Mesendoderm (in vitro differentiated cells): ENCODE results near the gene RASL10A.

Experiments used
- DNase-seq: peaks from one replicate; pipeline ENCODE4 v3.0.0; 2013
- H2AK5ac ChIP-seq: 2 replicates; pipeline ENCODE4 v1.6.1; 2013; ENCODE audit warnings: low read length, inconsistent platforms
- H2BK120ac ChIP-seq: 2 replicates; pipeline ENCODE4 v1.6.1; 2013; ENCODE audit warnings: low read depth, mild to moderate bottlenecking, low read length, moderate library complexity, mixed read lengths
- H2BK15ac ChIP-seq: replicated peaks from 2 replicates; pipeline ENCODE4 v1.6.1; 2013; ENCODE audit warnings: low read depth, mild to moderate bottlenecking, moderate library complexity
- H2BK5ac ChIP-seq: 2 replicates; pipeline ENCODE4 v1.6.1; 2013; ENCODE audit warnings: low read length, inconsistent platforms
- H3K18ac ChIP-seq: 2 replicates; pipeline ENCODE4 v1.6.1; 2013; ENCODE audit warnings: mild to moderate bottlenecking, low read length, mixed read lengths
- H3K23ac ChIP-seq: one replicate; pipeline ENCODE4 v1.6.1; 2013; ENCODE audit warnings: low read length
- H3K27ac ChIP-seq: 2 replicates; pipeline ENCODE4 v1.5.1; 2013; ENCODE audit warnings: low read depth, mild to moderate bottlenecking, inconsistent platforms, low read length, moderate library complexity
- H3K27me3 ChIP-seq: 2 replicates; pipeline ENCODE4 v1.6.1; 2013; ENCODE audit warnings: low read length, control low read depth, mild to moderate bottlenecking, inconsistent platforms; ENCODE audit not compliant: insufficient read depth, poor library complexity
- H3K36me3 ChIP-seq: 2 replicates; pipeline ENCODE4 v1.6.1; 2013; ENCODE audit warnings: low read length, inconsistent platforms; ENCODE audit not compliant: control insufficient read depth, insufficient read depth
- H3K4ac ChIP-seq: one replicate; pipeline ENCODE4 v1.6.1; 2013; ENCODE audit warnings: low read depth, mild to moderate bottlenecking, low read length, moderate library complexity
- H3K4me1 ChIP-seq: 2 replicates; pipeline ENCODE4 v1.6.1; 2013; ENCODE audit warnings: low read depth, low read length, inconsistent platforms; ENCODE audit not compliant: control insufficient read depth
- H3K4me2 ChIP-seq: 2 replicates; pipeline ENCODE4 v1.6.1; 2013; ENCODE audit warnings: low read length
- H3K4me3 ChIP-seq: 2 replicates; pipeline ENCODE4 v1.5.1; 2013; ENCODE audit warnings: mild to moderate bottlenecking, low read length
- H3K56ac ChIP-seq: one replicate; pipeline ENCODE4 v1.6.1; 2013; ENCODE audit warnings: low read length
- H3K79me1 ChIP-seq: 2 replicates; pipeline ENCODE4 v1.6.1; 2013; ENCODE audit warnings: low read length, inconsistent platforms
- H3K79me2 ChIP-seq: 2 replicates; pipeline ENCODE4 v1.6.1; 2013; ENCODE audit warnings: mild to moderate bottlenecking, low read length; ENCODE audit not compliant: control insufficient read depth, insufficient read depth
- H3K9ac ChIP-seq: 2 replicates; pipeline ENCODE4 v1.6.1; 2013; ENCODE audit warnings: low read length, inconsistent platforms
- H4K5ac ChIP-seq: one replicate; pipeline ENCODE4 v1.6.1; 2013; ENCODE audit warnings: low read length
- H4K8ac ChIP-seq: one replicate; pipeline ENCODE4 v1.6.1; 2013; ENCODE audit warnings: low read depth, mild to moderate bottlenecking, control low read depth, low read length, moderate library complexity
- WGBS: extraction: QIAGEN DNeasy Blood & Tissue Kit; methylation state at CpG from one replicate; pipeline ENCODE4 v1.1.7; 2013; ENCODE audit warnings: low lambda C conversion rate, missing lambda C conversion rate; ENCODE audit not compliant: insufficient coverage; ENCODE audit errors: extremely low coverage; 5-methylcytosine and 5-hydroxymethylcytosine counted together

The RASL10A gene

GRCh38 chr22:29328566-29329500 is 13.3 kb upstream of the RASL10A start:
- Histone ChIP-seq H4K5ac (no peak overlapping the region), H2BK5ac (no peak overlapping the region), H3K4me2 (no peak overlapping the region), H2AK5ac (no peak overlapping the region), H3K79me2 (no peaks in the 10 kb centered on the region), H3K27me3 (no peaks in the 10 kb centered on the region), H3K27ac (no peak overlapping the region), H3K23ac (no peak overlapping the region), H3K4me3 (no peak overlapping the region), H2BK120ac (no peak overlapping the region), H3K56ac (no peak overlapping the region), H4K8ac (no peak overlapping the region), H3K18ac (no peak overlapping the region), H3K9ac (no peak overlapping the region), H3K36me3 (peaks cover 2% of the 10 kb centered on the region), H2BK15ac (no peak overlapping the region), H3K79me1 (no peaks in the 10 kb centered on the region), H3K4me1 (peaks cover 2% of the 10 kb centered on the region), H3K4ac (no peak overlapping the region)
- no CpG with 5 or more reads among the region's 34 CpGs for WGBS
- no peak for DNase-seq

DNA sequence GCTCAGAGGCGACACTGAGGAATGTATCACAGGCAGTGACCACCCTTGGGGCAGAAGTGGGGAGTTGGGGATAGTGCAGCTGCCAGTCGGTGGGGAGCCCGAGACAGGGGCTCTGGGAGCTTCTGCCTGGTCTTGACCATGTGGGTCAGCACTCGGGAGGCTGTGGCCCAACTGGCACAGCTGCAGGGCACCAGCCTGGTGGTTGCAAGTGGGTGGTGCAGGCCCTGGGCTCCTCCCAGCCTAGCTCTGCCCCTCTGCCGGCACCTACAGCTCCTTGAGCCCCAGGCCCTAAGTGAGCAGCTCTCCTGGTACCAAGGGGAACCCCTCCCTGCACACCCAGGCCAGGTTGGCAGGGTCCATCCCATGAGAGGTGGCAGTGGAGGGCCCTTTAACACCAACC is 12.6 kb upstream of the RASL10A start:
- WGBS: no CpG with 5 or more reads among the region's 5 CpGs
- peaks cover 2% of the 10 kb centered on the region for H3K36me3 ChIP-seq
- H3K79me2 ChIP-seq: no peaks in the 10 kb centered on the region
- DNase-seq: no peak
- H3K4me3 ChIP-seq: no peak overlapping the region
- no peak overlapping the region for H2BK15ac ChIP-seq
- peaks cover 2% of the 10 kb centered on the region for H3K4me1 ChIP-seq
- H4K5ac ChIP-seq: no peak overlapping the region
- H3K27me3 ChIP-seq: no peaks in the 10 kb centered on the region
- no peak overlapping the region for H2BK5ac ChIP-seq
- no peak overlapping the region for H3K27ac ChIP-seq
- H3K23ac ChIP-seq: no peak overlapping the region
- no peak overlapping the region for H3K18ac ChIP-seq
- no peak overlapping the region for H3K4me2 ChIP-seq
- no peak overlapping the region for H3K4ac ChIP-seq
- no peak overlapping the region for H4K8ac ChIP-seq
- no peaks in the 10 kb centered on the region for H3K79me1 ChIP-seq
- no peak overlapping the region for H2AK5ac ChIP-seq
- H3K9ac ChIP-seq: no peak overlapping the region
- H3K56ac ChIP-seq: no peak overlapping the region
- no peak overlapping the region for H2BK120ac ChIP-seq

DNA sequence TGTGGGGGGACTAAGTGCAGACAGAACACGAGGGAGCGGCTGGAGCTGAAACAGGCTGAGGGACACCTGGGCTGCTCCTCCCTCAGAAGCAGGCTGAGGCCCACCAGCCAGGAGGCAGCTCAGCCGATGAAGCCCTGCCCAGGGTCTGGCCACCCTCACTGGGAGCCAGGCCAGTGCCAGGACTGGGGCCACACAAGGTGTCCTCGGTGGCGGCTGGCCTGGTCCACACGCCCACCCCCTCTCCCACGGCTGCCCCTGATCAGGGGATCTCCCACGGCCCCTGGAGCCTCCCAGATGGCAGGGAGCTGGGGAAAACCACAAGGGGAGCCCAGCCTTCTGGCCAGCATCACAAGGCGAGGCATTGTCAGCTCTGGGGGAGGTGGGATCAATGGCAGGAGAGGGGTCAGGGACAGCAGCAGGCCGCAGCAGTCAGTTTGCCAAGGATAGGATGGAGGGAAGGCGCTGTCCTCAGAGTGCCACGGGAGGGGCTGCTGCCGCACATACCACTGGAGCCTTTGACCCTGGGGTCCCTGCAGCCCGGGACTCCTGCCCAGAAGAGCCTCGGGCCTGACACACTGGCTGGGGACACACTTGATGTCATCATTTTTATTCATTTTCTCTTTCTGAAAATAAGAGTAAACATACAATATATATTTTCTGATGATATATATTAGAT is 11.7 kb upstream of the RASL10A start:
- H3K4ac ChIP-seq: no peak overlapping the region
- no peak overlapping the region for H3K18ac ChIP-seq
- no peak overlapping the region for H2AK5ac ChIP-seq
- peaks cover 2% of the 10 kb centered on the region for H3K36me3 ChIP-seq
- H3K79me2 ChIP-seq: no peaks in the 10 kb centered on the region
- H3K4me3 ChIP-seq: no peak overlapping the region
- no peak for DNase-seq
- H2BK15ac ChIP-seq: no peak overlapping the region
- H4K5ac ChIP-seq: no peak overlapping the region
- peaks cover 2% of the 10 kb centered on the region for H3K4me1 ChIP-seq
- H3K23ac ChIP-seq: no peak overlapping the region
- H3K27me3 ChIP-seq: no peaks in the 10 kb centered on the region
- no peak overlapping the region for H3K56ac ChIP-seq
- no peak overlapping the region for H3K4me2 ChIP-seq
- H2BK120ac ChIP-seq: no peak overlapping the region
- H2BK5ac ChIP-seq: no peak overlapping the region
- H3K27ac ChIP-seq: no peak overlapping the region
- no peak overlapping the region for H3K9ac ChIP-seq
- no peaks in the 10 kb centered on the region for H3K79me1 ChIP-seq
- WGBS: no CpG with 5 or more reads among the region's 15 CpGs
- no peak overlapping the region for H4K8ac ChIP-seq

GRCh38 chr22:29326481-29326880 is 11.0 kb upstream of the RASL10A start:
- Histone ChIP-seq H4K8ac (no peak overlapping the region), H3K56ac (no peak overlapping the region), H3K79me1 (no peaks in the 10 kb centered on the region), H2BK15ac (no peak overlapping the region), H2AK5ac (no peak overlapping the region), H3K4ac (no peak overlapping the region), H3K4me1 (peaks cover 2% of the 10 kb centered on the region), H3K36me3 (peaks cover 2% of the 10 kb centered on the region), H3K18ac (no peak overlapping the region), H3K4me2 (no peak overlapping the region), H4K5ac (no peak overlapping the region), H3K9ac (no peak overlapping the region), H3K27me3 (no peaks in the 10 kb centered on the region), H3K27ac (no peak overlapping the region), H2BK5ac (no peak overlapping the region), H2BK120ac (no peak overlapping the region), H3K23ac (no peak overlapping the region), H3K4me3 (no peak overlapping the region), H3K79me2 (no peaks in the 10 kb centered on the region)
- no peak for DNase-seq
- WGBS: no CpG with 5 or more reads among the region's 10 CpGs

DNA sequence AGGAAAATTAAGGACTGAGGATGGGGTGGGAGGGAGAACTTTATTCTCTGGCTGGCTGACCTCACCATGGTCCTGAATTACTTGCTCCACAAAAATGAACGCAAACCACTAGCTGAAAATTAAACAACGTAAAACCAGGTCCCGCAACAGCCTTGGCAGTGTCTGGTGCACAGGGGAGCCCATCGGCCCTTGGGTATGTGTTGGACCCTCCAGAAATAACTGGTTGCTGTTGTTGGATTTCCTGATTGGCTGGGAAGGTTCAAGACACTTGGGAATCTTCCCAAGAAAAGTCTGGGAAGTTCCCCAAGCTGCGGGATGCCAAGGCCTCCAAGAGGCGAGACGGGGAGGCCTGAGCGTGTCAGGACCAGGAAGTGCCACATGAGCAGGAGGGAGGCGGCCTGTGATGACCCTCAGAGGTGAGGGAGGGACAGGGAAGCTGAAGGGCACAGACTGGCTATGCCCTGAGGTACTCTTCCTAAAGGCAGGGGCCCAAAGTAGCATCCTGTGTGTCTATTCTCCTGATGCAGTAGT is 10.4 kb upstream of the RASL10A start:
- Histone ChIP-seq H3K36me3 (peaks cover 2% of the 10 kb centered on the region), H3K4me3 (no peak overlapping the region), H3K4ac (no peak overlapping the region), H2BK5ac (no peak overlapping the region), H2AK5ac (no peak overlapping the region), H3K79me1 (no peaks in the 10 kb centered on the region), H3K9ac (no peak overlapping the region), H3K4me2 (no peak overlapping the region), H3K27me3 (no peaks in the 10 kb centered on the region), H4K8ac (no peak overlapping the region), H3K56ac (no peak overlapping the region), H2BK15ac (no peak overlapping the region), H3K18ac (no peak overlapping the region), H3K23ac (no peak overlapping the region), H2BK120ac (no peak overlapping the region), H4K5ac (no peak overlapping the region), H3K4me1 (peaks cover under 1% of the 10 kb centered on the region), H3K27ac (no peak overlapping the region), H3K79me2 (no peaks in the 10 kb centered on the region)
- WGBS: no CpG with 5 or more reads among the region's 9 CpGs
- no peak for DNase-seq
